GM12878 (cell line): ENCODE data around the gene TNFRSF6B. TPM values are rescaled to one million over a fixed set of nuclear protein-coding genes. Genes with fewer than 3 reads are reported as not detected.
A peak's percentile ranks its signal among the peaks of the same experiment; 100 is the strongest.

Experiments
- ATAC-seq: fragments of 200-7000 bp; cut with Tn5 transposase; 3 replicates; pipeline ENCODE4 v1.9.1; 2020; ENCODE audit warnings: mild to moderate bottlenecking, moderate library complexity
- BruUV-seq: library from RNA; stranded (reverse); fragments of 400-500 nt; replicated peaks from 2 replicates; lab custom pipeline; 2021; lab: Mats Ljungman, UMichigan
- CTCF ChIA-PET: fragments of 300-600 bp; sonication (Branson Sonifier 250); formaldehyde crosslinking; extraction: SDS; loops from one replicate; lab custom pipeline; 2021; ENCODE audit warnings: inconsistent platforms; lab: Yijun Ruan, JAX
- POLR2A ChIA-PET: fragments of 350-600 bp; formaldehyde crosslinking; extraction: SDS; loops from one replicate; lab custom pipeline; 2021; ENCODE audit warnings: inconsistent platforms; lab: Charles Lee
- RAD21 ChIA-PET: fragments of 300-600 bp; sonication (Branson Sonifier 250); formaldehyde crosslinking; loops from one replicate; lab custom pipeline; 2023; ENCODE audit warnings: antibody characterized with exemption; ENCODE audit not compliant: unreplicated experiment; lab: Charles Lee
- SMC1A ChIA-PET: fragments of 300-600 bp; sonication (Branson Sonifier 250); formaldehyde crosslinking; loops from one replicate; lab custom pipeline; 2023; ENCODE audit not compliant: unreplicated experiment, uncharacterized antibody; lab: Charles Lee
- DNase-seq: peaks from one replicate; pipeline ENCODE4 v3.0.0-alpha.2; 2011; ENCODE audit warnings: low read depth, low spot score
- FAIRE-seq: peaks from 3 replicates; lab custom pipeline; 2011; peaks lifted over from hg19 to GRCh38; lab: Jason Lieb, UNC
- H2AFZ ChIP-seq: 2 replicates; pipeline ENCODE4 v1.6.0; 2011; ENCODE audit warnings: low read depth, low read length, control low read depth; ENCODE audit not compliant: control insufficient read depth
- H3K27ac ChIP-seq: 2 replicates; pipeline ENCODE4 v1.5.1; 2011; ENCODE audit warnings: control low read depth; ENCODE audit not compliant: control insufficient read depth, insufficient read depth
- H3K27me3 ChIP-seq, 2 experiments: replicated peaks in 1 of 2; 2 replicates each; pipeline versions ENCODE4 v1.6.0 to v1.6.1; 2011; ENCODE audit warnings: low read length in 1 of 2; ENCODE audit not compliant: control insufficient read depth in 2 of 2, insufficient read depth in 2 of 2
- H3K36me3 ChIP-seq, 2 experiments: 2 replicates each; pipeline ENCODE4 v1.5.1; 2011; ENCODE audit warnings: low read length in 1 of 2; ENCODE audit not compliant: control insufficient read depth in 2 of 2, insufficient read depth in 2 of 2
- H3K4me1 ChIP-seq: 2 replicates; pipeline ENCODE4 v1.6.1; 2011; ENCODE audit warnings: mild to moderate bottlenecking, low read length, moderate library complexity, mixed read lengths; ENCODE audit not compliant: control insufficient read depth, insufficient read depth
- H3K4me2 ChIP-seq: 2 replicates; pipeline ENCODE4 v1.6.0; 2011; ENCODE audit warnings: control low read depth; ENCODE audit not compliant: control insufficient read depth, insufficient read depth
- H3K4me3 ChIP-seq: fragments of 200-600 bp; sonication (generic); 2 replicates; pipeline ENCODE4 v1.5.1; 2016
- H3K79me2 ChIP-seq: 2 replicates; pipeline ENCODE4 v1.6.0; 2011; ENCODE audit warnings: low read length; ENCODE audit not compliant: control insufficient read depth, insufficient read depth
- H3K9ac ChIP-seq: 2 replicates; pipeline ENCODE4 v1.8.0; 2011; ENCODE audit warnings: low read length, control low read depth, mixed read lengths; ENCODE audit not compliant: control insufficient read depth, insufficient read depth
- H3K9me3 ChIP-seq: replicated peaks from 3 replicates; pipeline ENCODE4 v1.5.1; 2011; ENCODE audit warnings: mild to moderate bottlenecking, low read length; ENCODE audit not compliant: control insufficient read depth, insufficient read depth
- H4K20me1 ChIP-seq: 2 replicates; pipeline ENCODE4 v1.6.0; 2011; ENCODE audit not compliant: control insufficient read depth, insufficient read depth
- BHLHE40 ChIP-seq, 2 experiments: fragments of 450-650 bp in 1 of 2; IDR thresholded peaks; 2 replicates each; pipeline ENCODE4 v1.6.1; 2011 to 2017; ENCODE audit warnings: low read depth in 2 of 2, borderline replicate concordance in 1 of 2, improper control_type of control experiment in 1 of 2, low read length in 1 of 2, mild to moderate bottlenecking in 1 of 2
- CBFB ChIP-seq: IDR thresholded peaks from 2 replicates; pipeline ENCODE4 v1.6.1; 2016; ENCODE audit warnings: antibody characterized with exemption, low read depth
- CHD2 ChIP-seq: IDR thresholded peaks from 2 replicates; pipeline ENCODE4 v1.6.1; 2011; ENCODE audit warnings: low read depth, low read length, improper control_type of control experiment, borderline replicate concordance
- DPF2 ChIP-seq: fragments of 450-650 bp; IDR thresholded peaks from 2 replicates; pipeline ENCODE4 v1.6.1; 2017; ENCODE audit warnings: mild to moderate bottlenecking
- EED ChIP-seq: sonication (generic); IDR thresholded peaks from 2 replicates; pipeline ENCODE4 v1.6.1; 2016; ENCODE audit warnings: antibody characterized with exemption, low read depth
- EGR1 ChIP-seq, 2 experiments: IDR thresholded peaks; 1 replicate in 1 of 2; 2 replicates in 1 of 2; pipeline ENCODE4 v1.6.1; 2011 to 2012; ENCODE audit warnings: low read depth in 2 of 2, low read length in 2 of 2, borderline replicate concordance in 1 of 2, mild to moderate bottlenecking in 1 of 2, moderate library complexity in 1 of 2
- EP300 ChIP-seq, 2 experiments: fragments of 150-350 bp in 1 of 2; IDR thresholded peaks; 2 replicates each; pipeline ENCODE4 v1.6.1; 2011 to 2012; ENCODE audit warnings: low read depth in 2 of 2, low read length in 2 of 2, borderline replicate concordance in 1 of 2, improper control_type of control experiment in 1 of 2, inconsistent platforms in 1 of 2; ENCODE audit not compliant: control insufficient read depth in 1 of 2
- FOXM1 ChIP-seq: IDR thresholded peaks from 2 replicates; pipeline ENCODE4 v1.6.1; 2012; ENCODE audit warnings: low read depth, mild to moderate bottlenecking, inconsistent platforms, low read length, moderate library complexity
- HDGF ChIP-seq: fragments of 450-650 bp; IDR thresholded peaks from 2 replicates; pipeline ENCODE4 v1.6.1; 2016; ENCODE audit warnings: antibody characterized with exemption
- IKZF1 ChIP-seq: fragments of 450-650 bp; conservative IDR thresholded peaks from 2 replicates; pipeline ENCODE4 v1.6.1; 2017; ENCODE audit warnings: antibody characterized with exemption, mild to moderate bottlenecking
- IKZF2 ChIP-seq, 2 experiments: fragments of 450-650 bp; IDR thresholded peaks; 2 replicates each; pipeline ENCODE4 v1.6.1; 2017; ENCODE audit warnings: mild to moderate bottlenecking in 2 of 2, moderate library complexity in 2 of 2
- JUNB ChIP-seq: IDR thresholded peaks from 2 replicates; pipeline ENCODE4 v1.6.1; 2016; ENCODE audit warnings: antibody characterized with exemption, mild to moderate bottlenecking
- POLR2AphosphoS2 ChIP-seq: IDR thresholded peaks from 2 replicates; pipeline ENCODE4 v1.6.1; 2011; ENCODE audit warnings: low read depth, mild to moderate bottlenecking, low read length, improper control_type of control experiment, moderate library complexity
- RELB ChIP-seq: fragments of 450-650 bp; IDR thresholded peaks from 2 replicates; pipeline ENCODE4 v1.6.1; 2017; ENCODE audit warnings: low read depth, mild to moderate bottlenecking, moderate library complexity
- RUNX3 ChIP-seq: IDR thresholded peaks from 2 replicates; pipeline ENCODE4 v1.6.1; 2012; ENCODE audit warnings: low read length, inconsistent platforms
- SMAD1 ChIP-seq: fragments of 450-650 bp; IDR thresholded peaks from 2 replicates; pipeline ENCODE4 v1.6.1; 2018; ENCODE audit warnings: mild to moderate bottlenecking, low read depth; ENCODE audit not compliant: partially characterized antibody
- SREBF2 ChIP-seq: IDR thresholded peaks from 2 replicates; pipeline ENCODE4 v1.6.1; 2012; ENCODE audit warnings: mild to moderate bottlenecking, low read length
- TBL1XR1 ChIP-seq: IDR thresholded peaks from 2 replicates; pipeline ENCODE4 v1.6.1; 2012; ENCODE audit warnings: low read depth, low read length, improper control_type of control experiment
- TCF7 ChIP-seq: IDR thresholded peaks from 2 replicates; pipeline ENCODE4 v1.6.1; 2014; ENCODE audit warnings: antibody characterized with exemption, borderline replicate concordance
- ZNF207 ChIP-seq: fragments of 450-650 bp; IDR thresholded peaks from 2 replicates; pipeline ENCODE4 v1.6.1; 2014; ENCODE audit warnings: antibody characterized with exemption, mild to moderate bottlenecking, borderline replicate concordance
- WGBS: methylation state at CpG from one replicate; pipeline ENCODE4 v1.1.6; 2016; ENCODE audit warnings: low lambda C conversion rate; ENCODE audit not compliant: insufficient replicate concordance, insufficient coverage; ENCODE audit errors: missing lambda C conversion rate; 5-methylcytosine and 5-hydroxymethylcytosine counted together
- in situ Hi-C: fragments of 300-500 bp; cut with MboI; formaldehyde crosslinking; loops from 9 replicates; pipeline ENCODE4 v1.14.3; 2018; ENCODE audit warnings: mixed read lengths
- intact Hi-C: fragments of 100-400 bp; cut with micrococcal nuclease; formaldehyde crosslinking; loops from one replicate; pipeline ENCODE4 v1.14.2; 2022; ENCODE audit not compliant: unreplicated experiment
- polyA plus RNA-seq, 11 experiments: library from polyadenylated mRNA; depleted of rRNA in 4 of 11; unstranded in 6 of 11; stranded (reverse) in 5 of 11; fragments of >200 nt; fragmentation: Nextera tagmentation in 4 of 11; fragmentation: Illumina TruSeq in 1 of 11; extraction: Ambion mirVana in 4 of 11; extraction: Trizol in 1 of 11; gene quantifications; 1 replicate in 1 of 11; 2 replicates in 10 of 11; pipeline versions ENCODE4 v1.2.1 to v1.2.3, GENCODE V29; 2011 to 2016; ENCODE audit warnings: inconsistent platforms in 2 of 11, missing spikeins in 2 of 11, low read depth in 1 of 11
- total RNA-seq, 4 experiments: library from RNA; depleted of rRNA in 3 of 4; stranded (reverse); fragments of >200 nt in 3 of 4; fragmentation: Illumina TruSeq in 1 of 4; extraction: Trizol in 1 of 4; gene quantifications; 2 replicates each; pipeline versions ENCODE4 v1.2.1 to v1.2.3, GENCODE V29; 2013 to 2021

The TNFRSF6B gene
- total and polyA plus RNA-seq, 10 of the 15 experiments (the other 5 are each of a cell fraction or from before 2014, with no cell fraction given), result 0.67 to 2.2 (median 1.8) TPM; not detected in 7

- ChIA-PET RAD21 (interaction anchor here (0.6 to 1.6 kb wide), 5 partner anchors 9 to 499 kb away, joined by 3 to 4 read pairs (median 3); partner anchors contain the start of genes ARFRP1, TPD52L2 and ZGPAT), SMC1A (interaction anchor here (1.3 to 1.6 kb wide), 3 partner anchors 37 to 161 kb away, joined by 3 to 4 read pairs (median 3); partner anchors contain the start of gene LIME1), CTCF (interaction anchor here (1.0 to 1.6 kb wide), 2 partner anchors 9 to 162 kb away, joined by 4 to 8 read pairs; partner anchors contain the start of genes ARFRP1, PTK6 and ZGPAT), POLR2A (interaction anchor here (0.6 to 1.6 kb wide), 3 partner anchors 93 to 161 kb away, joined by 3 to 7 read pairs (median 3); partner anchors contain the start of gene PTK6)
- Histone ChIP-seq H4K20me1 (no peaks in the 10 kb centered on the region), H3K27ac (peak overlapping the region; percentile 75), H3K9ac (no peak overlapping the region; the same call in 1 of the 2 replicates), H3K4me2 (peak overlapping the region; percentile 19), H3K27me3 (no peaks in the 10 kb centered on the region), H3K4me1 (peaks cover 16% of the 10 kb centered on the region), H2AFZ (no peak overlapping the region), H3K79me2 (no peaks in the 10 kb centered on the region), H3K9me3 (no peaks in the 10 kb centered on the region), H3K36me3 (no peaks in the 10 kb centered on the region; a peak in 2 of 4 replicates), H3K4me3 (no peak overlapping the region)
- ATAC-seq (peak; percentile 78), DNase-seq (peak; percentile 30), FAIRE-seq (no peak)
- BruUV-seq, result no TSS peak
- intact Hi-C loops, result loop anchor here (2.0 kb wide), 1 partner anchor 88 kb away; no protein-coding TSS in a partner anchor
- in situ Hi-C loops, result no loop called here
- 8% methylated on average over 18 of the region's 19 CpGs for WGBS
- TF ChIP-seq ZNF207 (no peak), EGR1 (IDR thresholded peaks at IDR 0.05; ENCODE audit: borderline replicate concordance in 1 of 2, low read depth in 2 of 2, low read length in 2 of 2) (peak in 1 of 2 experiments; percentile 46; a peak in 1 of 3 replicates), CBFB (peak; percentile 24; the same call in 1 of the 2 replicates), EED (peak; percentile 98), RUNX3 (peak; percentile 24; the same call in 1 of the 2 replicates), CHD2 (0 out of 2 replicates have a peak, but pooled peaks have one; percentile 42), HDGF (0 out of 2 replicates have a peak, but pooled peaks have one; percentile 36), FOXM1 (peak; percentile 22; the same call in 1 of the 2 replicates), EP300 (IDR thresholded peaks at IDR 0.05; ENCODE audit: borderline replicate concordance in 1 of 2, control insufficient read depth in 1 of 2, low read depth in 2 of 2, low read length in 2 of 2) (0 out of 4 replicates have a peak, but pooled peaks of 1 of the 2 experiments have one; percentile 21), POLR2AphosphoS2 (0 out of 2 replicates have a peak, but pooled peaks have one; percentile 26), TBL1XR1 (no peak), RELB (peak; percentile 60; the same call in 1 of the 2 replicates), DPF2 (peak; percentile 83; the same call in 1 of the 2 replicates), IKZF2 (IDR thresholded peaks at IDR 0.05) (peak; percentile 76 to 84; a peak in 3 of 4 replicates), BHLHE40 (IDR thresholded peaks at IDR 0.05; ENCODE audit: borderline replicate concordance in 1 of 2, low read depth in 2 of 2, low read length in 1 of 2) (peak in 1 of 2 experiments; percentile 69; a peak in 2 of 4 replicates), TCF7 (no peak), IKZF1 (peak; percentile 88), SMAD1 (no peak), JUNB (peak; percentile 39; the same call in 1 of the 2 replicates), SREBF2 (no peak)
Observed at GRCh38 chr20:63698739-63699465, 2.5 kb downstream of the TNFRSF6B start.
